Natural killer cell (primary cell): ENCODE data around the gene GRIN2A. TPM values are rescaled to one million over a fixed set of nuclear protein-coding genes. Genes with fewer than 3 reads are reported as not detected.

Experiments
- ATAC-seq, 3 donors: fragments of 150-1000 bp in 2 of 3; fragments of 200-7000 bp in 1 of 3; cut with Tn5 transposase; 1 replicate in 1 of 3; 2 replicates in 2 of 3; pipeline ENCODE4 v1.10.0; 2021; ENCODE audit warnings: mild to moderate bottlenecking in 2 of 3, moderate library complexity in 2 of 3
- DNase-seq, 2 donors: peaks; one replicate each; pipeline versions ENCODE4 v3.0.0 to v3.0.0-alpha.2; 2013 to 2021; ENCODE audit warnings: mixed read lengths in 1 of 2
- H3K27ac ChIP-seq: one replicate; pipeline ENCODE4 v1.5.1; 2013; ENCODE audit warnings: mild to moderate bottlenecking, low read length
- H3K27me3 ChIP-seq: one replicate; pipeline ENCODE4 v1.6.1; 2013; ENCODE audit warnings: low read length; ENCODE audit not compliant: control insufficient read depth, insufficient read depth
- H3K36me3 ChIP-seq: one replicate; pipeline ENCODE4 v1.6.1; 2013; ENCODE audit warnings: low read length; ENCODE audit not compliant: control insufficient read depth, insufficient read depth
- H3K4me1 ChIP-seq: one replicate; pipeline ENCODE4 v1.6.1; 2013; ENCODE audit warnings: low read length; ENCODE audit not compliant: control insufficient read depth, insufficient read depth
- H3K4me3 ChIP-seq: one replicate; pipeline ENCODE4 v1.5.1; 2013; ENCODE audit warnings: low read length
- H3K9me3 ChIP-seq: one replicate; pipeline ENCODE4 v1.6.1; 2013; ENCODE audit warnings: low read length; ENCODE audit not compliant: control insufficient read depth, insufficient read depth
- H3K27ac Mint-ChIP-seq, 2 donors: one replicate each; pipeline ENCODE4 v1.8.0; 2022; ENCODE audit warnings: mild to moderate bottlenecking in 2 of 2, mixed read lengths in 2 of 2, moderate library complexity in 1 of 2
- H3K27me3 Mint-ChIP-seq, 2 donors: one replicate each; pipeline ENCODE4 v1.8.0; 2022; ENCODE audit warnings: low read depth in 2 of 2, mixed read lengths in 2 of 2
- H3K36me3 Mint-ChIP-seq: one replicate; pipeline ENCODE4 v1.8.0; 2022; ENCODE audit warnings: mixed read lengths
- H3K4me1 Mint-ChIP-seq, 2 donors: one replicate each; pipeline ENCODE4 v1.8.0; 2022; ENCODE audit warnings: mixed read lengths in 2 of 2
- H3K4me3 Mint-ChIP-seq: one replicate; pipeline ENCODE4 v1.8.0; 2022; ENCODE audit warnings: mild to moderate bottlenecking, moderate library complexity, mixed read lengths
- H3K9me3 Mint-ChIP-seq, 2 donors: one replicate each; pipeline ENCODE4 v1.8.0; 2022; ENCODE audit warnings: mixed read lengths in 2 of 2
- CTCF ChIP-seq: fragments of 200-600 bp; IDR thresholded peaks from one replicate; pipeline ENCODE4 v1.8.0; 2022; ENCODE audit warnings: antibody characterized with exemption
- WGBS: methylation state at CpG from one replicate; pipeline ENCODE4 v1.1.7; 2013; ENCODE audit warnings: missing lambda C conversion rate; ENCODE audit not compliant: insufficient coverage; 5-methylcytosine and 5-hydroxymethylcytosine counted together
- intact Hi-C: fragments of 100-400 bp; cut with micrococcal nuclease; formaldehyde crosslinking; loops from one replicate; pipeline ENCODE4 v1.14.2; 2022
- total RNA-seq, 4 donors: library from RNA; stranded (reverse); fragments of 120-200 nt in 1 of 4; gene quantifications; one replicate each; pipeline versions ENCODE4 v1.2.3 to v1.2.4, GENCODE V29; 2013 to 2022

GRIN2A gene
- total RNA-seq, 3 donors from 2014 or later (not counting 1 experiment from before 2014, with no cell fraction given) = not detected

GRCh38 chr16:9808210-9808609 is 374.0 kb downstream of the GRIN2A start:
- intact Hi-C loops = no loop called here
- Mint-ChIP-seq H3K9me3 (peaks cover 3 to 5% of the 10 kb centered on the region in 2 donors), H3K4me3 (no peak overlapping the region), H3K36me3 (no peaks in the 10 kb centered on the region), H3K4me1 (no peaks in the 10 kb centered on the region), H3K27ac (no peak overlapping the region), H3K27me3 (no peaks in the 10 kb centered on the region)
- H3K4me1 ChIP-seq = no peaks in the 10 kb centered on the region
- no peak overlapping the region for H3K27ac ChIP-seq
- no peak for TF ChIP-seq CTCF
- no peak overlapping the region for H3K4me3 ChIP-seq
- no peaks in the 10 kb centered on the region for H3K36me3 ChIP-seq
- no peak for DNase-seq
- no peak for ATAC-seq
- WGBS = 93% methylated on average over 5 of the region's 5 CpGs
- no peaks in the 10 kb centered on the region for H3K27me3 ChIP-seq
- no peaks in the 10 kb centered on the region for H3K9me3 ChIP-seq

- Histone ChIP-seq H3K27ac (no peak overlapping the region), H3K4me3 (no peak overlapping the region), H3K9me3 (no peaks in the 10 kb centered on the region), H3K27me3 (no peaks in the 10 kb centered on the region), H3K36me3 (no peaks in the 10 kb centered on the region), H3K4me1 (no peaks in the 10 kb centered on the region)
- ATAC-seq = no peak
- no peak overlapping the region for H3K27ac Mint-ChIP-seq
- no peak for DNase-seq
- H3K36me3 Mint-ChIP-seq = no peaks in the 10 kb centered on the region
- H3K27me3 Mint-ChIP-seq = no peaks in the 10 kb centered on the region
- TF ChIP-seq CTCF = no peak
- H3K9me3 Mint-ChIP-seq = peaks cover 3 to 5% of the 10 kb centered on the region in 2 donors
- no peaks in the 10 kb centered on the region for H3K4me1 Mint-ChIP-seq
- intact Hi-C loops = no loop called here
- no peak overlapping the region for H3K4me3 Mint-ChIP-seq
- 92% methylated on average over 3 of the region's 3 CpGs for WGBS
Measured at GRCh38 chr16:9807302-9807701, 374.9 kb downstream of the GRIN2A start.

GRCh38 chr16:9805109-9805508 is 377.1 kb downstream of the GRIN2A start:
- intact Hi-C loops = no loop called here
- Mint-ChIP-seq H3K27me3 (no peaks in the 10 kb centered on the region), H3K4me1 (no peaks in the 10 kb centered on the region), H3K27ac (no peak overlapping the region), H3K9me3 (peaks cover 5 to 6% of the 10 kb centered on the region in 2 donors), H3K36me3 (no peaks in the 10 kb centered on the region), H3K4me3 (no peak overlapping the region)
- Histone ChIP-seq H3K9me3 (no peaks in the 10 kb centered on the region), H3K27me3 (no peaks in the 10 kb centered on the region), H3K4me1 (no peaks in the 10 kb centered on the region), H3K4me3 (no peak overlapping the region), H3K27ac (no peak overlapping the region), H3K36me3 (no peaks in the 10 kb centered on the region)
- DNase-seq = no peak
- no peak for ATAC-seq
- no peak for TF ChIP-seq CTCF
- WGBS = 100% methylated on average over 1 of the region's 2 CpGs

GRCh38 chr16:9802160-9802559 is 380.1 kb downstream of the GRIN2A start:
- ATAC-seq (peak in 1 of 3 donors; percentile 21), DNase-seq (no peak)
- no peak overlapping the region for H3K27ac ChIP-seq
- H3K4me1 ChIP-seq = no peaks in the 10 kb centered on the region
- H3K9me3 ChIP-seq = no peaks in the 10 kb centered on the region
- no peaks in the 10 kb centered on the region for H3K36me3 Mint-ChIP-seq
- no peaks in the 10 kb centered on the region for H3K4me1 Mint-ChIP-seq
- no peak overlapping the region for H3K4me3 ChIP-seq
- peaks cover 0 to 1% of the 10 kb centered on the region in 2 donors for H3K27me3 Mint-ChIP-seq
- H3K27me3 ChIP-seq = no peaks in the 10 kb centered on the region
- TF ChIP-seq CTCF = no peak
- H3K9me3 Mint-ChIP-seq = peaks cover 5 to 6% of the 10 kb centered on the region in 2 donors
- no peak overlapping the region for H3K4me3 Mint-ChIP-seq
- WGBS = 80% methylated on average over 1 of the region's 1 CpG
- H3K27ac Mint-ChIP-seq = no peak overlapping the region
- intact Hi-C loops = no loop called here
- H3K36me3 ChIP-seq = no peaks in the 10 kb centered on the region
